Mucosa of rectum (tissue), 2 donors: ENCODE data around the gene FOXL3.

Experiments used
- H3K27ac ChIP-seq, 2 donors: one replicate each; pipeline ENCODE4 v1.7.0; 2013; ENCODE audit warnings: inconsistent platforms in 2 of 2, low read depth in 2 of 2, low read length in 2 of 2
- H3K27me3 ChIP-seq, 2 donors: one replicate each; pipeline ENCODE4 v1.7.0; 2013; ENCODE audit warnings: low read length in 2 of 2; ENCODE audit not compliant: control insufficient read depth in 2 of 2, insufficient read depth in 2 of 2
- H3K36me3 ChIP-seq, 2 donors: one replicate each; pipeline ENCODE4 v1.7.0; 2013; ENCODE audit warnings: low read length in 2 of 2; ENCODE audit not compliant: control insufficient read depth in 2 of 2, insufficient read depth in 2 of 2
- H3K4me1 ChIP-seq, 2 donors: one replicate each; pipeline ENCODE4 v1.7.0; 2013; ENCODE audit warnings: low read length in 2 of 2, mild to moderate bottlenecking in 1 of 2; ENCODE audit not compliant: control insufficient read depth in 2 of 2, insufficient read depth in 2 of 2
- H3K4me3 ChIP-seq, 2 donors: one replicate each; pipeline ENCODE4 v1.7.0; 2013; ENCODE audit warnings: low read length in 2 of 2
- H3K9ac ChIP-seq, 2 donors: one replicate each; pipeline ENCODE4 v1.7.0; 2013; ENCODE audit warnings: low read length in 2 of 2, low read depth in 1 of 2, mild to moderate bottlenecking in 1 of 2
- H3K9me3 ChIP-seq, 2 donors: one replicate each; pipeline ENCODE4 v1.7.0; 2013; ENCODE audit warnings: low read length in 2 of 2; ENCODE audit not compliant: control insufficient read depth in 2 of 2
- donor health status: healthy.
- donor health status: Normal muscosa, but diverticular disease.

The FOXL3 gene

DNA sequence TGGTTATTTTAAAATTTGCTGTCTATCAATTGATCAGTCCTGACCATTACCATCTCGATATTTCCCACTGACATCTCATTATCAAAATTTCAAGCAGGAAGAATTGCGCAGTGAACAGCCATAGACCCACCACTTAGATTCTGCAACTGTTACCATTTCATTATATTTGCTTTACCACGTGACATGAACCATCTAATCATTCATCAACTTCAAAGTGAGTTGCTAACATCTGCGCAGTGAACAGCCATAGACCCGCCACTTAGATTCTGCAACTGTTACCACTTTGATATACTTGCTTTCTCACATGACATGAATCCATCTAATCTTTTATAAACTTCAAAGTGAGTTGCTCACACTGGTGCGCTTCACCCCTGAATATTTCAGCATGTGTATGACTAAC, 22.5 kb downstream of the FOXL3 start:
- no peak overlapping the region for H3K27ac ChIP-seq
- H3K27me3 ChIP-seq, result no peaks in the 10 kb centered on the region
- no peak overlapping the region for H3K4me3 ChIP-seq
- H3K36me3 ChIP-seq, result no peaks in the 10 kb centered on the region
- peaks cover 0 to 7% of the 10 kb centered on the region in 2 donors for H3K4me1 ChIP-seq
- H3K9ac ChIP-seq, result no peak overlapping the region
- H3K9me3 ChIP-seq, result no peaks in the 10 kb centered on the region

DNA sequence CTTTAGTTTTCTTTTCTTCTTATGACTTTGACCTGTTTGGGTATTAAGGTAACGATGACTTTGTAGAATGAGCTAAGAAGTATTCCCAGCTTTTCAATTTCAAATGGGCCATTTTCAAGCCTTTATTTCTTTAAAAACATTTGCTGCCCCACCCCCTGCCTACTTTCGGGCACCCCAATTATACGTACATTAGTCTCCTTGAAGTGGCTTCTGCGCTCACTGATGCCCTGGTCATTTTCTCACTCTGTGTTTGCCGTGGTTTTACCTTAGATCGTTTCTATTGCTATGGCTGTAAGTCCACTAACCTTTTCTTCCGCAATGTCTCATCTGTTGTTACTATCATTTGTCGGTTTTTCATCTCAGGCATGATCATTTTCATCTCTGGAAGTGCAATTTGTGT, 24.9 kb downstream of the FOXL3 start:
- Histone ChIP-seq H3K27ac (no peak overlapping the region), H3K4me3 (no peak overlapping the region), H3K27me3 (peaks cover 0 to 5% of the 10 kb centered on the region in 2 donors), H3K4me1 (peaks cover 17 to 31% of the 10 kb centered on the region in 2 donors), H3K36me3 (no peaks in the 10 kb centered on the region), H3K9me3 (no peaks in the 10 kb centered on the region), H3K9ac (no peak overlapping the region)

DNA sequence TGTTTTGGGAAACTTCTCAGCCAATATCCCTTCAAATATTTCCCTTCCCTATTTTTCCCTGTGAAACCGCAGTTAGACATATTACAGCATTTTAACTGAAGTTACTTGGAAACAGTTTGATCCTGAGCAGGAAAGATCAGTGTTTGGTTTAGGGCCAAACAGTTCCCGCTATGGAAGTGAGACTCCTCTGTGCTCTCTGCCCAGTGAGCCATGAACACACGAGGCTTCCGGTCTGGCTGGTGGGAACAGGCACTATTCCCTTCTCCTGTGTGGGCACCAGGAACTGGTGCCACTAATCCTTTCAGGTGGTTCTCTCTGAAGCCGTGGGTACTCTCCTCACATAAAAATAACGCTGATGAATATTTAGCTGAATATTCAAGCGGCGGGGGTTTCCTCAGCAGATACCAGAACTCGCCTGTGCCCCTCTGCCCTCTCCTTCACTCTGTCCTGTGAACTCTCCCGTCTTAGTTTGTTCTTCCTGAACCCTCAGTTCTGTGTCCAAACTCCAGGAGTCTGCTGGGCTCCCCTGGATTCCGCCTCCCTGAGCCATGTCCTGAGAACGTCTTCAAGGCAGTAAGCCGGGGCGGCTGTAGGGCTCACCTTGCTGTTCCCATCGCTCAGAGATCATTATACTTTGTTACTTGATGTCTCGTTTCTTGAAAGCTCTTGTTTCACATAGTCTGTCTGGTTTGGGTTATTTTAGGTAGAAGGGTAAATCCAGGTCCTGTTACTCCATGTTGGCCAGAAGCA, 25.7 kb downstream of the FOXL3 start:
- H3K27ac ChIP-seq, result no peak overlapping the region
- no peak overlapping the region for H3K9ac ChIP-seq
- no peaks in the 10 kb centered on the region for H3K36me3 ChIP-seq
- H3K4me3 ChIP-seq, result no peak overlapping the region
- H3K4me1 ChIP-seq, result peaks cover 23 to 40% of the 10 kb centered on the region in 2 donors
- peaks cover 0 to 5% of the 10 kb centered on the region in 2 donors for H3K27me3 ChIP-seq
- no peaks in the 10 kb centered on the region for H3K9me3 ChIP-seq

DNA sequence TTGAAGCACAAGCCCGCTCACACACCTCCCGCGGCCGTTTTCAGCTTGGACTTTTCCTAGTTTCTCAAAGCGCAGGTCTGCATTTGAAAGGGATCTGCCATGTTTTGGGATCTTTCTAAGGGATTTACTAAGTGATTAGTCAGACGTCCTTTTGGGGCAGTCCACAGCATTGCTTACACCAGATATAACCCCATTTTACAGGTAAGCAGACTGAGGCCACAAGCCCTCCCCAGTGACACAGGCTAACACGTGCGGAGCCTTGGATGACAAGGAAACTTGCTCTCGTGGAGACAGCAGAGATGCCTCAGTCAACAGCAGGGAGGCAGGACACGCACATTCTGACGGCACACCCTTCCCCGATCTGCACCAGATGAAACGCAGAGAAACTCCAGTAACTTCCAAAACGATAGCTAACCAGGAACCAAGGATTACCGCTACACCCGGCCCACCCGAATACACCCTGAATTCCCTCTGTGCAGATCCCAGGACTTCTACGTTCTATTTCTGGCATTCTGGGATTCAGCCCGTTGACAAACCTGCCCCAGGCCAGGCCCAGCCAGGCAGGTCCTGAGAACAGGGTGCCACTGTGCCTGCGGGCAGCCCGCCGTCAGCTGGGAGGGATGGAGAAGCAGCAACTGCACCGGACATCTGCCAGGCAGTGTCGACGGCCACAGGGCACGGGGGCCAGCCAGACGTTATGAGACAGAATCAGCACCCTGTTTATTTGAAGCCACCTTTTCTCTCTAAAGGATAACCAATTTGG, 27.9 kb downstream of the FOXL3 start:
- Histone ChIP-seq H3K36me3 (no peaks in the 10 kb centered on the region), H3K27me3 (peaks cover 0 to 5% of the 10 kb centered on the region in 2 donors), H3K9ac (peak overlapping the region in 1 of 2 donors; percentile 39), H3K9me3 (no peaks in the 10 kb centered on the region), H3K4me3 (no peak overlapping the region), H3K4me1 (peaks cover 34 to 55% of the 10 kb centered on the region in 2 donors), H3K27ac (peak overlapping the region; percentile 98)

DNA sequence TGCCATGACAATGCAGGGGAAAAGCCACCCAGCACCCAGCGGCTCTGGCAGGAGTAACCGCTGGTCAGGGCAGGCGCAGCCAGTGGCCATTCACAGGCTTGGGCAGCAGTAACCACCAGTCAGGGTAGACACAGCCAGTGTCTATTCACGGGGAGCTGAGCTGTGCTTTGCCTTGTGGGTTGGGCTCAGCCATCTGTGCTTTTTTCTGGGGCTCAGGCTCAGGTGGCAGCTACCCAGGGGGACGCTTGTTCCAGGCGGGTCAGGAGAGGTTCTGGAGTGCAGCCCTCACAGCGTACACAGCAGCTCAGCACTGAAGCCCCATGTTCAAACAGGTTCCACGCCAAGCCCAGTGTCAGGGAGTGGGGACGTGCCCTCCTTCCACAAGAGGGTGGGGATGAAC, 28.5 kb downstream of the FOXL3 start:
- Histone ChIP-seq H3K4me3 (peak overlapping the region in 1 of 2 donors; percentile 44), H3K27ac (peak overlapping the region; percentile 98), H3K9ac (peak overlapping the region in 1 of 2 donors; percentile 39), H3K36me3 (no peaks in the 10 kb centered on the region), H3K9me3 (no peaks in the 10 kb centered on the region), H3K27me3 (peaks cover 0 to 5% of the 10 kb centered on the region in 2 donors), H3K4me1 (peaks cover 34 to 57% of the 10 kb centered on the region in 2 donors)

DNA sequence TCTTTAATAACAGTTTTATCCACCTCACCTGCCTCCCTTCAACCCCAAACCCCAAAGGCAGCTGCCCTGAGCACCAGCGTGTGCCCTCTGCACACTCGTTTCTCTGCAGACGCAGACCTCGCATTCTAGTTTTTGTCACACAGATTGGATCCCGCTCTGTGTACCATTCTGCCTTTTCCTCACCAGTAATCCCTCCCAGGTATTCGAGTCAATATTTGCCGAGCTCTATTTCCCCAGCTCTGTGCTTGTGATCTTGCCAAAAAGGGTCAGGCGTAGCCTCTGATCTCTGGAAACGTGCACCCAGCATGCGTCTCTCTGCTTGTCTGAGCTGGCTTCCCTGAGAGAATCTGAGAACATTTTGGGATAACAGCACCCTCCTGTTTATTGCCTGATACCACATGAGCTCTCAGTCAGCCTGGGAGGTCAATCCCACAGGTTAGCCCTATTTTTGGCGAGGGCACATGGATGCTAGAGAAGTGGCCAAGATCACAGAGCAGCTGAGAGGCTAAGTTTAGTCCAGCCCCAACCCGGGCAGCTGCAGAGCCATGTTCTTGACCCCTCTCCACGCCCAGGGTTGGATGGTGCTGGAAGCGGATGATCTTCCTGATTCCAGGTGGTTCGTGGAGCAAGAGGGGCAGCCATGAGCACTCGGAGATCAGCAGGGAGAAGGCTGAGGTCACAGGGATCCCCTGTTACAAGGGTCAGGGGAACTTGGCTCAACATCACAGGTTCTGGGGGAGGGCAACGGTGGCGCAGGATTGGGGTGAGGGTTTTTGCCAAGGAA, 29.1 kb downstream of the FOXL3 start:
- H3K27ac ChIP-seq, result peak overlapping the region; percentile 98
- peak overlapping the region in 1 of 2 donors; percentile 49 for H3K4me3 ChIP-seq
- no peaks in the 10 kb centered on the region for H3K36me3 ChIP-seq
- no peaks in the 10 kb centered on the region for H3K9me3 ChIP-seq
- H3K9ac ChIP-seq, result peak overlapping the region; percentile 39 to 60
- H3K4me1 ChIP-seq, result peaks cover 34 to 58% of the 10 kb centered on the region in 2 donors
- H3K27me3 ChIP-seq, result peaks cover 0 to 5% of the 10 kb centered on the region in 2 donors

DNA sequence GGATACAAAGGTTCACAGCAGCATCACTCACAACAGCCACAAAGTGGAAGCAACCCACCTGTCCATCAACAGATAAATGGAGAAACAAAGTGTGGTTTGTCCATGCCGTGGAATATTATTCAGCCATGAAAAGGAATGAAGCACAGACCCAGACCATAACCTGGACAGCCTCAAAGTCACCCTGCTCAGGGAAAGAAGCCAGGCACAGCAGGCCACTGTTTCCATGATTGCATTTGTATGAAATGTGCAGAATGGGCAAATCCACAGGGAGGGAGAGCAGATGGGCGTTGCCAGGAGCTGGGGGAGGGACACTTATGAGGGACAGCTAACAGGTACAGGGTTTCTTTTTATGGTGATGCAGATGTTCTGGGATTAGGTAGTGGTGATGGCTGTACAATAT, 30.3 kb downstream of the FOXL3 start:
- H3K9me3 ChIP-seq, result no peaks in the 10 kb centered on the region
- H3K36me3 ChIP-seq, result no peaks in the 10 kb centered on the region
- H3K27ac ChIP-seq, result peak overlapping the region; percentile 98
- H3K9ac ChIP-seq, result peak overlapping the region; percentile 39 to 47
- H3K4me1 ChIP-seq, result peaks cover 34 to 58% of the 10 kb centered on the region in 2 donors
- peak overlapping the region; percentile 43 to 49 for H3K4me3 ChIP-seq
- H3K27me3 ChIP-seq, result peaks cover 0 to 5% of the 10 kb centered on the region in 2 donors

DNA sequence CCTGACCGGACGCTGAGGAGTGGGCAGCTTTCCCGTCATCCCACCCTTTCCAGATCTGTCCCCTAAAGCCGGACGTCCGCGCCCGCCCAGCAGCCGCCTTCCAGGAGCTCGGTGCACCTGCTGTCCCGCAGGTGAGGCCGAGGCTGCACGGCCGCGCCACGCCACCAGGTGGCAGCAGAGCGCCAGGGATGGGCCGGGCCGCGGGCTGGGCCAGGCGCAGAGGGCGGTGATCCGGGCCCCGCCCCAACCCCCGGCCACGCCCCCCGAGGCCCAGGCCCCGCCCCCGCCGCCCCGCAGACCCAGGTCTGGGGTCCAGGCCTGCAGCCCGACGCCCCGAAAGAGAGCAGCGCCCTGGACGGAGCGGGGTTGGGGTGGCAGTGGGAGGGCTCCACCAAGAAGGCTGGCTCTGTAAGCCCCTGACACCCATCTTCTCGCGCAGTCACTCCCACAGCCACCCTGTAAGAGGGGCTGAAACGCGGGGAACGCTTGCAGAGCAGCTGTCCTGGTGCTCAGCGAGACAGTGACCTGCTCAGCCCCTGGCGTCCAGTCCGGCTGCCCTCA, 32.2 kb downstream of the FOXL3 start:
- Histone ChIP-seq H3K27ac (peak overlapping the region; percentile 98), H3K4me3 (peak overlapping the region; percentile 55 to 56), H3K27me3 (peaks cover 0 to 5% of the 10 kb centered on the region in 2 donors), H3K9ac (peak overlapping the region; percentile 86 to 92), H3K4me1 (peaks cover 43 to 62% of the 10 kb centered on the region in 2 donors), H3K36me3 (no peaks in the 10 kb centered on the region), H3K9me3 (no peaks in the 10 kb centered on the region)

DNA sequence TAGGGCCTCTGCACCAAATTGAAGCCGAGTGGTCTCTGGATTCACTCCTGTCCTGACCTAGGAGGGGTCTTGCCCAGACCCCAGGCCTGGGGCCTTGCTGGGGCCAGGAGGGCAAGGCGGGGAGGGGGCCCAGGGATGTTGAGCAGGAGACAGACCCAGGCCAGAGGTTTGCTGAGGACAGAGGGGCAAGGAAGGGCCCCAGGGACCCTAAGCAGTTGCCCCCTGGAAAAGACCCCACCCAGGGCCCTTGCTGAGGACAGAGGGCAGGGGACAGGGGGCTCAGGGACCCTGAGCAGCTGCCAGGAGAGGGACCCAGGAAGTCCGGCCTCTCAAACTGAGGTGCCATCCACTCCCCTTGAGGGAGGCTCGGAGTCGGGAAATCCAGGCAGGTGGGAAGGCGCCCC, 32.7 kb downstream of the FOXL3 start:
- Histone ChIP-seq H3K9ac (peak overlapping the region in 1 of 2 donors; percentile 48), H3K4me3 (no peak overlapping the region), H3K9me3 (no peaks in the 10 kb centered on the region), H3K36me3 (no peaks in the 10 kb centered on the region), H3K27me3 (peaks cover 0 to 5% of the 10 kb centered on the region in 2 donors), H3K4me1 (peaks cover 48 to 62% of the 10 kb centered on the region in 2 donors), H3K27ac (no peak overlapping the region)
